HG02981 (cell line): ENCODE measurements around the gene MAG.

Source experiments
- ATAC-seq: cut with Tn5 transposase; IDR thresholded peaks from one replicate; pipeline ENCODE4 v1.9.1; 2021; ENCODE audit warnings: mild to moderate bottlenecking, moderate library complexity; ENCODE audit not compliant: unreplicated experiment

The MAG gene, protein sequence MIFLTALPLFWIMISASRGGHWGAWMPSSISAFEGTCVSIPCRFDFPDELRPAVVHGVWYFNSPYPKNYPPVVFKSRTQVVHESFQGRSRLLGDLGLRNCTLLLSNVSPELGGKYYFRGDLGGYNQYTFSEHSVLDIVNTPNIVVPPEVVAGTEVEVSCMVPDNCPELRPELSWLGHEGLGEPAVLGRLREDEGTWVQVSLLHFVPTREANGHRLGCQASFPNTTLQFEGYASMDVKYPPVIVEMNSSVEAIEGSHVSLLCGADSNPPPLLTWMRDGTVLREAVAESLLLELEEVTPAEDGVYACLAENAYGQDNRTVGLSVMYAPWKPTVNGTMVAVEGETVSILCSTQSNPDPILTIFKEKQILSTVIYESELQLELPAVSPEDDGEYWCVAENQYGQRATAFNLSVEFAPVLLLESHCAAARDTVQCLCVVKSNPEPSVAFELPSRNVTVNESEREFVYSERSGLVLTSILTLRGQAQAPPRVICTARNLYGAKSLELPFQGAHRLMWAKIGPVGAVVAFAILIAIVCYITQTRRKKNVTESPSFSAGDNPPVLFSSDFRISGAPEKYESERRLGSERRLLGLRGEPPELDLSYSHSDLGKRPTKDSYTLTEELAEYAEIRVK

DNA sequence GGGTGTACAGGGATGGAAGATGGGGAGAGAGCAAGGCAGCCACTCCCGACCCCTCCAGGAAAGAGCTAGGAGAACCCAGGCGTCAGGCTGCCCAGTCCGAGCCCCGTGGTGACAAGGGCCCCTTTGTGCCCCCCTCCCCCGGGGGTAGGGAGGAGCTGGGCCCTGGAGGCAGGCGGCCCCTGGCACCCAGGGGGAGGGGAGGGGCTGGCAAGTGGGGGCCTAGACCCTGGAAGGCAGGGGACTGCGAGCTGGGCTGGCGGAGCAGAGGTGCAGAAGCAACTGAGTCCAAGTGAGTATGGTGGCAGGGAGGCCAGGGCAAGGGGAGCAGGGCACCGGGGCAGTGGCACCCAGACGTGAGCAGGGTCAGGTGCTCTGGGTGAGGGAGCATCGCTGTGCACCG is at the start of gene MAG:
TSS of gene MAG (plus strand) at position 246 of the 400 bp plus-strand sequence. CDS start 3,248 bp downstream, outside the sequence.
- no peak for ATAC-seq

DNA sequence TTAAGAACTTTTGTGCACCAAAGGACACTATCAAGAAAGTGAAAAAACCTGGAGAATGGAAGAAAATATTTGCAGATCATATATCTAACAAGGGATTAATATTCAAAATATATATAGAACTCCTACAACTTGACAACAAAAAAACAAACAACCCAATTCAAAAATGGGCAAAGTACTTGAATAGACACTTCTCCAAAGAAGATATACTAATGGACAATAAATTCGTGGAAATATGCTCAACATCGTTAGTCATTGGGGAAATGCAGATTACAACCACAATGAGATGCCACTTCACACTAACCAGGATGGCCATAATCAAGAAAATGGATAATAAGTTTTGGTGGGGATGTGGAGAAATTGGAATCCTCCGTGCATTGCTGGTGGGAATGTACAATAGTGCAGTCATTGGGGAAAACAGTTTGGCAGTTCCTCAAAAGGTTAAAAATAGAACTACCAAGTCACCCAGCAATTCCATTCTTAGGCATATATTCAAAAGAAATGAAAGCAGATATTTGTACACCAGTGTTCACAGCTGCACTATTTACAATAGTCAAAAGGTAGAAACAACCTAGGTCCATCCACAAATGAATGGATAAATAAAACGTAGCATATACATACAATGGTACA is 45.4 kb upstream of the MAG start:
- ATAC-seq: no peak

DNA sequence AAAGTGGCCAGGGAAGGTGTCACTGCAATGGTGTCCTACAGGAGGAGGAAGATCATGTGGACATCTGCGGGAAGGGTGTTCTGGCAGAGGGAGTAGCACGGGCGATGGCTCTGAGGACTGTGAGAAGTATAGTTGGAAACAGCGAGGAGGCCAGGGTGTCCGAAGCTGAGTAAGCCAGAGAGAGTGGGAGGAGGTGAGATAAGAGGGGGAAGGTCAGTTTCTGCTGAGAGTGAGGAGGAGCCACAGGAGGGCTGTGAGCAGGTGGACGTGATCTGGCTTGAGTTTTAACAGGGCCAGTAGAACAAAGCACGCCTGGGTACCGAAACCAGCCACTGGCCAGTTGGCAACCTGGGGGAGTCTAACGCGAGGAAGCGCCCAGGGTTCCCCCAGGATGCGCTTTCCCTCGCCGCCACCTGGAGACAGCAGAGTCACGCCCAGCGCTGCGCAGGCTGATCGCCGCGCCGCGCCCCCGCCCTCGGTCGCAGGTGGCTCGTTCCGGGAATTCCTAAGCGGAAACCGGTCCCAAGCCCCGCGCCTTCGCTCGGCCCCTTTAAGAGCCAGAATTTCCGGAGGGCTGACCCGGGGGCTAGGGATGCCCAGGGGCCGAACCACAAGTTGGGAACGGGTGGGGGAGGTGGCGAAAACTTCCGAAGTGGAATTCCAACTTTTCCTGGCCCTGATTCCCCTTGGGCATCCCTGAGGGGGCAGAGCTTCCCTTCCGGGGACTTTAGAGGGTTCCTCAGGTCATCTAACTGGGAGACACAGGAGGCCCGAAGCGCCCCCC is 44.2 kb upstream of the MAG start:
- peak; percentile 36 for ATAC-seq

DNA sequence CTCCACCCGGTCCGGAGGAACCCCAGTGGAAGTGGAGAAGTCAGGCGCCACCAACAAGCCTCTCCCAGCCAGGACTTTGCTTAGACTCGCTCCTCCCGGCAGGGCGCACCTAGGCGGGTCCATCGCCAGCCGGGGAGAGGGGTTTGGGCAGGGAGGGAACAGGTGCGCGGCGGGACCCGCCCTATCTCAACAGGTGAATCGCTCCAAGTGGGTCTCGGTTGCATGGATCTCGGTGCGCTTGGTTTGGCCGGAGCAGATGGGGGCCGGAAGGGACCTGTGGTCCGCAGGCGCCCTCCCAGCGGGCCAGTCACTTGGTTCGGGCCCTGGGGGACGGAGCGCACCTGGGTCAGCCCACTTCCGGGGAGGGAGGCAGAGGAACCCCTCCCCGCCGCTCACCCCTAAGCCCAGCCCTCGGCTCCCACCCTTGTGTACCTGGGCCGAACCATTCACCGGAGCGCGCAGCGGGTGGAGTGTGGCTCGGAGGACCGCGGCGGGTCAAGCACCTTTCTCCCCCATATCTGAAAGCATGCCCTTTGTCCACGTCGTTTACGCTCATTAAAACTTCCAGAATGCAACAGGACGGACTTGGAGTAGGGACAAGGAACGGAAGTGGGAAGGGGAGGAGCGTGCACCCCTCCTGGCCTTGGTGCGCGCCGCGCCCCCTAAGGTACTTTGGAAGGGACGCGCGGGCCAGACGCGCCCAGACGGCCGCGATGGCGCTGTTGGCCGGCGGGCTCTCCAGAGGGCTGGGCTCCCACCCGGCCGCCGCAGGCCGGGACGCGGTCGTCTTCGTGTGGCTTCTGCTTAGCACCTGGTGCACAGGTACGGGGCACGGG is 43.4 kb upstream of the MAG start, which contains the start of gene LSR:
TSS of gene LSR (plus strand) at position 693 of the 836 bp plus-strand sequence. CDS start at position 714, 21 bp downstream.
- ATAC-seq: peak; percentile 73

DNA sequence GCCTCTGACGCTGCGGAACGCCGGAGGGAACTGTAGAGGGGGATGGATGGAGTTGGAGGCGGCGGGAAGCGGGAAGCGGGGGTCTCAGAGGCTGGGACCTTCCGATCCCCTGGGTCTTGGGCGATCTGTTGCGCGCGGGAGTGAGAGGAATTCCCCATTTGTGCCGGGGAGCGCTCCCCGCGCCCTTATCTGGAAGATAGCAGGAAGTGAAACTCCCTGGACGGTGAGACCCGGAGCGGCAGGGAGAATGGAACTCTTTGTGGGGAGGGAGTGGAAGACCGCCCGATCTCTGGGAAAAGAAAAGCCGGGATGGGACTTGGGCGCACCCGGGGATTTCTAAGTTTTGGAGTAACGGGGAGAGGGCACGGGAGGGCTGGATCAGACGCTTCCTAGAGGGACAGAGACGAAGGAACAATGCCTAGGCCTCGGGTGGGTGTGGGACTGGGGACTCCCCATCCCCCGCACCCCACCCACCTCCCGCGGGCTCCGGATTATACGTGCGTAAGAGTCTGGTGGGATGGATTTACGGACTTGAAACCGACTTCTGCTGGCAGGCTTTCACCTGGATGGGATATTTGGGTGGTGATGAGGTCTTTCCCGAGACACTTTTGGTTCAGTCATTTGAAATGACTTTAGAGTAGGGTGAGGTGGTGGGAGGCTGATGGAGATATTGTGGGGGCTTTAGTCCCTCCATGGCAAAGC is 42.7 kb upstream of the MAG start:
- ATAC-seq: peak; percentile 2

DNA sequence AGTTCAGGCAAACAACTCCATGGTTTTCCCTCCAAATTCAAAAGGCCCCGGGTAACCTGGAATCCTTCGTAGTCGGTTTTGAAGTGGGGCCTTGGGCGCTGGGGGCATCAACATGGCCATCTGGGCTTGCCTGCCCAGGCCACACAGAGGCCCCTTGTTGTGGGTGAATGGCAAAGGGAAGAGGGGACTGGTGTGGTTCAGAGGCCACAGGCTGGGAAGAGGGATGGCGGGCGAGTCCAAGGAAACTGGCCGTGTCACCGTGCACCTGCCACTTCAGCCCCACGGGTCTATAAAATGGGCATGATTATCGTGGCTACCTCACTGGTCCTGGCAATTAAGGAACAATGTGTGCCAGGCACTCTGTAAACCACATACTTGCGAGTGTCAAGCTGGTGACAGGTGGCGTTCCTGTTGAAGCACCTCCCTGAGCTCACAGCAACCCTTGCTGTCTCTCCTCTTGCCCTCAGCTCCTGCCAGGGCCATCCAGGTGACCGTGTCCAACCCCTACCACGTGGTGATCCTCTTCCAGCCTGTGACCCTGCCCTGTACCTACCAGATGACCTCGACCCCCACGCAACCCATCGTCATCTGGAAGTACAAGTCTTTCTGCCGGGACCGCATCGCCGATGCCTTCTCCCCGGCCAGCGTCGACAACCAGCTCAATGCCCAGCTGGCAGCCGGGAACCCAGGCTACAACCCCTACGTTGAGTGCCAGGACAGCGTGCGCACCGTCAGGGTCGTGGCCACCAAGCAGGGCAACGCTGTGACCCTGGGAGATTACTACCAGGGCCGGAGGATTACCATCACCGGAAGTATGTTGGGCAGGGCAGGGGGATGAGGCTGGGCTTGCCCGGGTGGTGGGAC is 41.9 kb upstream of the MAG start:
- no peak for ATAC-seq

DNA sequence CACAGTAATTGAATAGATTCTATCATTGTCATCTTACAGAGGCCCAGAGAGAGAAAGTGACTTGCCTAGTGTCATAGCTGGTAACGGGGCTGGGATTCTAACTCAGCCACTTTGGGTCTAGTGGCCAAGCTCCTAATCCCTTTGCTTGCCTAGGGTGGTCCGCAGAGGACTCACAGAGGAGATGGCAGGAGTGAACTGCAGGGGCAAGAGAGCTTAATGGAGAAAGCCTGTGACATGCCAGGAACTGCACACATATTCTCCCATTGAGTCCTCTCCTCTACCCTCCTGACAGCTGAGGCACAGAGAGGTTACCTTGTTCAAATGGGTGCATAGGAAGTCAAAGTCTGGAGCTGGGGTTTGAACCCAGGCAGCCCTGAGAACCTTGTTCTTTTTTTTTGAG is 40.5 kb upstream of the MAG start:
- no peak for ATAC-seq

DNA sequence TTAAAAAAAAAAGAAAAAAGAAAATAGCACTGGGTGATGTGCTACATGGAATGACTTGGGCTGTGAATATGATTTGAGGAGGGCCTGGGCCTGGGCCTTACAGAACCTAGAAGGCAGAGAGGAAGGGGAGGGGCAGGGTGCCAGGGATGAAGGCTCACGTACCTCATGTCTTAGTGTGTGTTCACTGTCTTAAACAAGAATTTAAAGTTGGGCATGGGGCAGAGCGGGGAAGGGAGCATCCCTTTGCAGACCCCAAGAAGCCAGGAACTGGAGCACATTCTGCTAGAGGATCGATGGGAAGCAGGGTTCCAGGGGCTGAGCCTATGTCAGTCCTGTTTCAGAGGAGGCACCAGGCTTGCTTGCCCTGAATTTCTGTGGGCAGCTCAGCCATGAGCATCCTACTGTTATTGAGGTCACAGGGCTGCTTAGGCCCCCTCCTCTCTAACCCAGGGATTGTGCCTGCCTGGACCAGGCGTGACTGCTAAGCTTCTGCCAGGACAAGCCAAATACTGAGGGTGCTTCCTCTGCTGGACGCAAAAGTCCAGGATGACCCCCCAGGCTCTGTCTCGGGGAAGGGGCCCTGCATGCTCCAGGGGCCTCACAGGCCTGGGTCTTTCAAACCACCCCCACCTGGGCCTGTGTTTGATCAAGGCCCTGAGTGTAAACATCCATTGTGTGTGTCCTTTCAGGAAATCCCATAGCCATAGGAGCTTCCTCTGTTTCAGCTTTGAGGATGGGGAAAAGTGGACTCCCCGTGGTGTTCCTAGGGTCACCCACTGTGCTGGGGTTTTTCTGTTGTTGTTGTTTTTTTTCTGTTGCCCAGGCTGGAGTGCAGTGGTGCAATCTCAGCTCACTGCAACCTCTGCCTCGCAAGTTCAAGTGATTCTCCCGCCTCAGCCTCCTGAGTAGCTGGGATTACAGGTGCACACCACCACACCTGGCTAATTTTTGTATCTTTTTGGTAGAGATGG is 38.4 kb upstream of the MAG start:
- ATAC-seq: no peak

DNA sequence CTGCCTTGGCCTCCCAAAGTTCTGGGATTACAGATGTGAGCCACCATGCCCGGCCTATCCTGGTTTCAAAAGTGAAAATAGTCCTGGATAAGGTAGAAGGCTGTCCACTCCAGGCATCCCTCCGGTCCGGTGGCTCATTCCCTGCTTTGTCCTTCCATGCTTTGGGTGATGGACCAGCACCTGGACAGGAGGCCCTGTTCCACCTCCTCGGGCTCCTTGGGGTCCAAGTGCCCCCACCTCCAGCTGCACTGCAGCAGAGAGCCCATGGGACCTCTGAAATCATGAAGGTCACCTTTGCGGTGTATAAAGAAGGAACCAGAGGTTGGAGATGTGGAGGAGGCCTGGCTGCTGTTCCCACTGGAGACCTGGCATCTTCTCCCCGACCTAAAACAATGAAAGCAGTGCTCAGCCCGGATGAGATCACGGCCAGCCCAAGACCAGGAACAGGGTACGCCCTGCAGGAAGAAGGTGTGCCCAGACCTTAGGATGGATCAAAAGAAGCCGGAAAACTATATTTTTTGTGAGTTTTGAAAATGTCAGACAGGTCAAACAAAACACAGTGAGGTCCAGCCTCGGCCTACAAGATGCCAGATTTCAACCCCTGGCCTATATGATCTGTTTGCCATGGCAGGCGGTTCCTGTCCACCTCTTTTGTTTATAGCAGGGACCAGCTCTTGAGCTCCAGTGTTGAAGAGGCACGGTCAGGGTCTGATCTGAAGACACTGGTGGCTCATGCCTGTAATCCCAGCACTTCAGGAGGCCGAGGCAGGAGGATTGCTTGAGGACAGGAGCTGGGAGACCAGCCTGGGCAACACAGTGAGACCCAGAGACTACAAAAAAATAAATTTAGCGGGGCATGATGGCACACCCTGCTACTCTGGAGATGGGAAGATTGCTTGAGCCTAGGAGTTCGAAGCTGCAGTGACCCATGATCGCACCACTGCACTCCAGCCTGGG is 37.3 kb upstream of the MAG start:
- ATAC-seq: no peak

DNA sequence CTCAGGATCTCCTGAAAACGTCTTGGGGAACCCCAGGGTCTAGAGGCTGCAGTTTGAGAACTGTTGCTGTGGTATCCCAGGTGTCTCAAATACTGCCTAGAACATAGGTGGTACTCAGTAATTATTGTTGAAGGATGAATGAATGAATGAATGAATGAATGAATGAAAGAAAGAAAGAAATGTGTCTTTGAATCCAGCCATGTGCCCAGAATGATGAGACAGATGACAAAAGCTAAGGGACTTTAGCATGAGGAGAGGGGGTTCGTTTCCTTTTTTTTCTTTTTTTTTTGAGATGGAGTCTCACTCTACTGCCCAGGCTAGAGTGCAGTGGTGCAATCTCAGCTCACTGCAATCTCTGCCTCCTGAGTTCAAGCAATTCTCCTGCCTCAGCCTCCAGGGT is 35.4 kb upstream of the MAG start:
- ATAC-seq: no peak

DNA sequence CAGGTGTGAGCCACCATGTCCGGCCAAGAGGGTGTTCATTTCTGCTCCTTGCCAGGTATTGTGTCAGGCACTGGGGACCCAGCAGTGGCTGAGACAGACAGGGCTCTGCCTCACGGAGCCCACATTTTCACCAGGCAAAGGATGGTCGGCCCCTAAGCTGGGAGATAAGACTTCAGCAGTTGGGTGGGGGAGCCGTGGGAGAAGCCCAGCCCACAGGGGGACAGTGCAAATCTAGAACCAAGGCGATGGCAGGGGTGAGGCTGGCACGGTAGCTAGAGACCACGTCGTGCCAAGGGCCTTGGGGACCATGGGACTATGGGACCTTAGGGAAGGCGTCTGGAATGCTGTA is 34.9 kb upstream of the MAG start:
- ATAC-seq: no peak

DNA sequence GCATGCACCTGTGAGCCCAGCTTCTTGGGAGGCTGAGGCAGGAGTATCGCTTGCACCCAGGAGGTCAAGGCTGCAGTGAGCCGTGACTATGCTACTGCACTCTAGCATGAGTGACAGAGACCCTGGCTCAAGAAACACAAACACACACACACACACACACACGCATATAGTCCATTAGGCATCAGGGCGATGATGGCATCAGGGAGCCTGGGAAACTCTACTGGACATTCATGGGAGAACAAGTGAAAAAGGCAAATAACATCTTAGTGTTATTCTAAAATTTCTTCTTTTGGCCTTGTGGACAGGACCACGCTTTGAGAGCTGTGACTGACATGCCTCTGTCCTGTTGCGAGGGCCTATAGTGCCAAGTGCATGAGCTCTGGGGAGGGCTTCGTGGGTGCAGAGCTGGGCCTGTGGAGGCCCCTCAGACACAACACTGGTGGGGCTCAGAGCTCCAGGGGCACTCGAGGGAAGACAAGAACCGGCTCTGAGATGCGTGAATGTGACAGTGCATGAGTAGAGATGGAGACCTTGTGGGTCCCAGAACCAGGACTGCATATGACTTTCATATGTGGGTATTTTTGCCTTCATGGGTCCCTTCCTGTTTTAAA is 31.2 kb upstream of the MAG start:
- ATAC-seq: no peak

DNA sequence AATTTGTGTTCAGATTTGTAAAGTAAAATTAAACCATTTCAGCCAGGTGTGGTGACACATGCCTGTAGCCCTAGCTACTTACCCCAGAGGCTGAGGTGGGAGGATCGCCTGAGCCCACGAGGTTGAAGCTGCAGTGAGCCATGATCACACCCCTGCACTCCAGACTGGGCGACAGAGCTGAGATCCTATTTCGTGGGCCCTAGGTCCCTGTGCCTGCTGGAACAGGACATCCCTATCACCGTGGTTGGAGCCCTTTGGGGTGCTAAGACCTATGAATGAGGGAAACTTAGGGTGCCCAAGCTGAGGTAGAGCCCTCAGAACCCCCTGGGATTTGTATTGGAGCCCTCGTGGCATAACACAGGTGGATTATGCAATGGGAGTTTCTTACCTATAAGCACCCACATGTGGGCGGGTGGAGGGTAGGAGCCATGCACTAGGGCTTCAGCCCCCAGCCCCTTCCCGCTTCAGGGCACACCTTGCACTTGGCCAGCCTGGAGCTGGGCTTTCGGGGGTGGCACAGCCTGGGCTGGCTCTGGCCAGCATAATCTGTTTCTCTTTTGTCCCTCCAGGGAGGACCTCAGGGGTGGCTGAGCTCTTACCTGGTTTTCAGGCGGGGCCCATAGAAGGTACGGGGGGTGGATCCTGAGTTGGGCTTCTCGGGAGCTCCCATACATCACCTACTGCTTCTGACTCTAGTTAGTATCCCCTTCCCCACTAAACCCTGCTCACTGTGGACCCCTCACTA is 30.4 kb upstream of the MAG start:
- no peak for ATAC-seq

DNA sequence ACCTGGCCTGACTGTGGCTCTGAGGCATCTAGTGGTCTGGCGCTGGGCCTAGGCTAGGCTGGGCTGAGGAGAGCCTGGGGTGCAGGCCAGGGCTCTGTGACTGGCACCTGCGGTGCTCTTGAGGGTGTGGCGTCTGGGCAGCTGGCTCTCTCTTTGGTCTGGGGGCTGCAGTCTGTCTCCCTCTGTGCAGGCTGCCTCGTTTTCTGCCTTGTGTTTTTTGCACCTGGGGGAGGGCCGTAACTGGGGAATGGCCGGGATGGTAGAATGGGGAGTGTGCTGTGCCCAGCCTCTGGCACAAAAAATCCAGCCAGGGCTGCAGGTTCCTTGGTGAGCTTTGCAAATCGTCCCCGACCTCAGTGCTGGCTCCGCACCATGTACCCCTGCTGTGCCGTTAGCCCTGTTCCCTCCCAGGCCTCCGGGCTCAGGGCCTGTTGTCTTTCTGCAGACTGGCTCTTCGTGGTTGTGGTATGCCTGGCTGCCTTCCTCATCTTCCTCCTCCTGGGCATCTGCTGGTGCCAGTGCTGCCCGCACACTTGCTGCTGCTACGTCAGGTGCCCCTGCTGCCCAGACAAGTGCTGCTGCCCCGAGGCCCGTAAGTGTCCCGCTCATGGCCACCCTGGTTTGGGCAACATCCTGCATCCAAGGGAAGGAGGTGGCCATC is 29.7 kb upstream of the MAG start:
- no peak for ATAC-seq
